HepG2 (cell line): ENCODE measurements around the gene FAM83E. TPM values are rescaled to one million over a fixed set of nuclear protein-coding genes. Genes with fewer than 3 reads are reported as not detected.

Experiments used
- AGO2 ChIP-seq: fragments of 200-400 bp; formaldehyde crosslinking; optimal IDR thresholded peaks from 2 replicates; pipeline ENCODE3; 2017; ENCODE audit warnings: mild to moderate bottlenecking, low read depth, low read length, moderate library complexity
- DMAP1 ChIP-seq: IDR thresholded peaks from 2 replicates; pipeline ENCODE4 v1.6.1; 2016
- ELF1 ChIP-seq: sonication (generic); formaldehyde crosslinking; IDR thresholded peaks from 2 replicates; pipeline ENCODE4 v1.4.0; 2020; ENCODE audit warnings: missing genetic modification reagents
- JUN ChIP-seq: sonication (generic); formaldehyde crosslinking; IDR thresholded peaks from 2 replicates; pipeline ENCODE4 v1.4.0; 2020; ENCODE audit warnings: mild to moderate bottlenecking, missing genetic modification reagents
- MAZ ChIP-seq, 2 experiments: sonication (generic) in 1 of 2; formaldehyde crosslinking in 1 of 2; IDR thresholded peaks; 2 replicates each; pipeline versions ENCODE4 v1.5.0 to v1.6.1; 2012 to 2020; ENCODE audit warnings: low read depth in 2 of 2, mild to moderate bottlenecking in 2 of 2, borderline replicate concordance in 1 of 2, improper control_type of control experiment in 1 of 2, low read length in 1 of 2, missing genetic modification reagents in 1 of 2, moderate library complexity in 1 of 2
- NFKB2 ChIP-seq: sonication (generic); formaldehyde crosslinking; IDR thresholded peaks from 2 replicates; pipeline ENCODE4 v1.4.0; 2020; ENCODE audit warnings: missing genetic modification reagents, borderline replicate concordance
- NFYC ChIP-seq: IDR thresholded peaks from 2 replicates; pipeline ENCODE4 v1.6.1; 2016; ENCODE audit warnings: missing genetic modification reagents, missing compliant biosample characterization
- THYN1 ChIP-seq: sonication (generic); formaldehyde crosslinking; IDR thresholded peaks from 2 replicates; pipeline ENCODE4 v1.8.1; 2023; ENCODE audit warnings: low read depth, mild to moderate bottlenecking, moderate library complexity, missing genetic modification reagents, borderline replicate concordance
- ZFP90 ChIP-seq: sonication (generic); formaldehyde crosslinking; IDR thresholded peaks from 2 replicates; pipeline ENCODE4 v1.8.0; 2022; ENCODE audit warnings: missing genetic modification reagents, mild to moderate bottlenecking, inconsistent platforms, borderline replicate concordance
- ZNF232 ChIP-seq: sonication (generic); formaldehyde crosslinking; IDR thresholded peaks from 2 replicates; pipeline ENCODE4 v1.4.0; 2020; ENCODE audit warnings: missing genetic modification reagents, borderline replicate concordance
- ZNF891 ChIP-seq: sonication (generic); formaldehyde crosslinking; IDR thresholded peaks from 2 replicates; pipeline ENCODE4 v1.5.0; 2020; ENCODE audit warnings: mild to moderate bottlenecking, missing genetic modification reagents
- polyA plus RNA-seq, 8 experiments: library from polyadenylated mRNA; depleted of rRNA in 3 of 8; stranded (reverse) in 7 of 8; unstranded in 1 of 8; fragments of >200 nt; fragmentation: Illumina TruSeq in 4 of 8; extraction: Trizol in 4 of 8; gene quantifications; 2 replicates each; pipeline versions ENCODE4 v1.2.1 to v1.2.3, GENCODE V29; 2011 to 2016; ENCODE audit warnings: low read depth in 4 of 8, missing spikeins in 1 of 8, mixed read lengths in 1 of 8; ENCODE audit not compliant: insufficient read depth in 1 of 8
- total RNA-seq, 5 experiments: library from RNA; depleted of rRNA; stranded (reverse); fragments of >200 nt; fragmentation: Illumina TruSeq; extraction: Trizol; gene quantifications; 2 replicates each; pipeline ENCODE4 v1.2.3, GENCODE V29; 2016; ENCODE audit warnings: low read depth in 1 of 5
- TF ChIP-seq, protein P1 (sequence below): sonication (generic); formaldehyde crosslinking; IDR thresholded peaks from 2 replicates; pipeline ENCODE4 v1.4.0; 2020; ENCODE audit warnings: low read depth, missing genetic modification reagents
- TF ChIP-seq, protein P2 (sequence below): sonication (generic); formaldehyde crosslinking; IDR thresholded peaks from 2 replicates; pipeline ENCODE4 v1.8.0; 2022; ENCODE audit warnings: low read depth, missing genetic modification reagents
- TF ChIP-seq, protein P3 (sequence below): IDR thresholded peaks from 2 replicates; pipeline ENCODE4 v1.4.0; 2020; ENCODE audit warnings: mild to moderate bottlenecking, missing genetic modification reagents
- TF ChIP-seq, protein P4 (sequence below): sonication (generic); formaldehyde crosslinking; IDR thresholded peaks from 2 replicates; pipeline ENCODE4 v1.5.0; 2020; ENCODE audit warnings: missing genetic modification reagents

Gene FAM83E
- total and polyA plus RNA-seq, 2 of the 13 experiments (the other 11 are each of a cell fraction or from before 2014, with no cell fraction given), result 0.18 to 0.60 TPM

DNA sequence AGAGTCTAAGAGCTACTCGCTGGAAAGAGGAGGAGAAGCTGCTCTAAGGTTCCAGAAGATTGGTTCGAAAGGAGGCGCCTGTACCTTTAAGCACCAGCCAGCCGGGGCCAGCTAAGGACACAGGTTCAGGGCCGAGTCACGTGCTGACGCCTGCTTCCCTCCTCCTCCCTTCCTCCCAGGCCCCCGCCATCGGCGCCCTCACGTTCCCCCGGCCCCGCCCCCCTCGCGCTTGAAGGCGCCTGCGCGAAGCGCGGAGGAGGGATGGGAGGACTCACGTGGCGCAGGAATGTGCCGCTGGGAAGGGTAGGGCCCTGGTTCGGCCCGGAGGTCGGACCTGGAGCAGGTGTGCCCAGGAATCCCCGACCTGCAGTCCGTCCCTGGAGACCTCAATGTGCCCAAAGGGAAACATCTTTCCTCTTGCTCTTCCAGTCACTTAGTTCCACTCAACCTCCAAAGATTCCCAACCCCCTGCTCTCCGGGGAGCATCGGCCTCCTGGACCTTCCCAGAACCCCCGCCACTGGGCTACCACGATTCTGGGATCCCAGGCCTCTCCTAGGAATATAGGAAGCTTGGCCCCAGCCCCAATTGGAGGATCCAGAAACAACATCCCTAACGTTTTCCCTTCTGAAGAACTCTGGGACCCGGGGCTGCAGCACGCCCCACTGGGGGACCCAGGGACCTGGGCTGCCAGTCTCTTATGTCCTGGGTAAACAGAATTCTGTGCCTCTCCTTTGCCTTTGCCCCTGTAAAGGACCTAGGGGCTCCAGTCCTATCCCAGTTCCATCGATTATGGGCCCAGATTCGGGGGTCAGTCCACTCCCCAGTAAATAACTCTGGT, 19.8 kb upstream of the FAM83E start (continued):
- TF ChIP-seq, protein P1, sequence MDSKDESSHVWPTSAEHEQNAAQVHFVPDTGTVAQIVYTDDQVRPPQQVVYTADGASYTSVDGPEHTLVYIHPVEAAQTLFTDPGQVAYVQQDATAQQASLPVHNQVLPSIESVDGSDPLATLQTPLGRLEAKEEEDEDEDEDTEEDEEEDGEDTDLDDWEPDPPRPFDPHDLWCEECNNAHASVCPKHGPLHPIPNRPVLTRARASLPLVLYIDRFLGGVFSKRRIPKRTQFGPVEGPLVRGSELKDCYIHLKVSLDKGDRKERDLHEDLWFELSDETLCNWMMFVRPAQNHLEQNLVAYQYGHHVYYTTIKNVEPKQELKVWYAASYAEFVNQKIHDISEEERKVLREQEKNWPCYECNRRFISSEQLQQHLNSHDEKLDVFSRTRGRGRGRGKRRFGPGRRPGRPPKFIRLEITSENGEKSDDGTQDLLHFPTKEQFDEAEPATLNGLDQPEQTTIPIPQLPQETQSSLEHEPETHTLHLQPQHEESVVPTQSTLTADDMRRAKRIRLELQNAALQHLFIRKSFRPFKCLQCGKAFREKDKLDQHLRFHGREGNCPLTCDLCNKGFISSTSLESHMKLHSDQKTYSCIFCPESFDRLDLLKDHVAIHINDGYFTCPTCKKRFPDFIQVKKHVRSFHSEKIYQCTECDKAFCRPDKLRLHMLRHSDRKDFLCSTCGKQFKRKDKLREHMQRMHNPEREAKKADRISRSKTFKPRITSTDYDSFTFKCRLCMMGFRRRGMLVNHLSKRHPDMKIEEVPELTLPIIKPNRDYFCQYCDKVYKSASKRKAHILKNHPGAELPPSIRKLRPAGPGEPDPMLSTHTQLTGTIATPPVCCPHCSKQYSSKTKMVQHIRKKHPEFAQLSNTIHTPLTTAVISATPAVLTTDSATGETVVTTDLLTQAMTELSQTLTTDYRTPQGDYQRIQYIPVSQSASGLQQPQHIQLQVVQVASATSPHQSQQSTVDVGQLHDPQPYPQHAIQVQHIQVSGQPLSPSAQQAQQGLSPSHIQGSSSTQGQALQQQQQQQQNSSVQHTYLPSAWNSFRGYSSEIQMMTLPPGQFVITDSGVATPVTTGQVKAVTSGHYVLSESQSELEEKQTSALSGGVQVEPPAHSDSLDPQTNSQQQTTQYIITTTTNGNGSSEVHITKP (CRISPR knock-in tag), result peak; percentile 91
- 0 out of 2 replicates have a peak, but pooled peaks have one; percentile 46 for TF ChIP-seq JUN (CRISPR knock-in tag)
- TF ChIP-seq ZNF891 (CRISPR knock-in tag), result peak; percentile 37; the same call in 1 of the 2 replicates
- TF ChIP-seq ELF1, result no peak
- peak; percentile 41; the same call in 1 of the 2 replicates for TF ChIP-seq NFYC (CRISPR knock-in tag)
- TF ChIP-seq ZFP90 (CRISPR knock-in tag), result 0 out of 2 replicates have a peak, but pooled peaks have one; percentile 25
- no peak for TF ChIP-seq THYN1 (CRISPR knock-in tag)
- peak; percentile 97 for TF ChIP-seq MAZ (IDR thresholded peaks at IDR 0.05; ENCODE audit: borderline replicate concordance, low read depth, low read length)
- peak; percentile 56; the same call in 1 of the 2 replicates for TF ChIP-seq MAZ (CRISPR knock-in tag; IDR thresholded peaks at IDR 0.05; ENCODE audit: low read depth)
- TF ChIP-seq, protein P2, sequence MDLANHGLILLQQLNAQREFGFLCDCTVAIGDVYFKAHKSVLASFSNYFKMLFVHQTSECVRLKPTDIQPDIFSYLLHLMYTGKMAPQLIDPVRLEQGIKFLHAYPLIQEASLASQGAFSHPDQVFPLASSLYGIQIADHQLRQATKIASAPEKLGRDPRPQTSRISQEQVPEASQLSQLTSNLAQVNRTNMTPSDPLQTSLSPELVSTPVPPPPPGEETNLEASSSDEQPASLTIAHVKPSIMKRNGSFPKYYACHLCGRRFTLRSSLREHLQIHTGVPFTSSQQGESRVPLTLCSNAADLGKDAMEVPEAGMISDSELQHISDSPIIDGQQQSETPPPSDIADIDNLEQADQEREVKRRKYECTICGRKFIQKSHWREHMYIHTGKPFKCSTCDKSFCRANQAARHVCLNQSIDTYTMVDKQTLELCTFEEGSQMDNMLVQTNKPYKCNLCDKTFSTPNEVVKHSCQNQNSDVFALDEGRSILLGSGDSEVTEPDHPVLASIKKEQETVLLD (CRISPR knock-in tag), result no peak
- TF ChIP-seq, protein P3, sequence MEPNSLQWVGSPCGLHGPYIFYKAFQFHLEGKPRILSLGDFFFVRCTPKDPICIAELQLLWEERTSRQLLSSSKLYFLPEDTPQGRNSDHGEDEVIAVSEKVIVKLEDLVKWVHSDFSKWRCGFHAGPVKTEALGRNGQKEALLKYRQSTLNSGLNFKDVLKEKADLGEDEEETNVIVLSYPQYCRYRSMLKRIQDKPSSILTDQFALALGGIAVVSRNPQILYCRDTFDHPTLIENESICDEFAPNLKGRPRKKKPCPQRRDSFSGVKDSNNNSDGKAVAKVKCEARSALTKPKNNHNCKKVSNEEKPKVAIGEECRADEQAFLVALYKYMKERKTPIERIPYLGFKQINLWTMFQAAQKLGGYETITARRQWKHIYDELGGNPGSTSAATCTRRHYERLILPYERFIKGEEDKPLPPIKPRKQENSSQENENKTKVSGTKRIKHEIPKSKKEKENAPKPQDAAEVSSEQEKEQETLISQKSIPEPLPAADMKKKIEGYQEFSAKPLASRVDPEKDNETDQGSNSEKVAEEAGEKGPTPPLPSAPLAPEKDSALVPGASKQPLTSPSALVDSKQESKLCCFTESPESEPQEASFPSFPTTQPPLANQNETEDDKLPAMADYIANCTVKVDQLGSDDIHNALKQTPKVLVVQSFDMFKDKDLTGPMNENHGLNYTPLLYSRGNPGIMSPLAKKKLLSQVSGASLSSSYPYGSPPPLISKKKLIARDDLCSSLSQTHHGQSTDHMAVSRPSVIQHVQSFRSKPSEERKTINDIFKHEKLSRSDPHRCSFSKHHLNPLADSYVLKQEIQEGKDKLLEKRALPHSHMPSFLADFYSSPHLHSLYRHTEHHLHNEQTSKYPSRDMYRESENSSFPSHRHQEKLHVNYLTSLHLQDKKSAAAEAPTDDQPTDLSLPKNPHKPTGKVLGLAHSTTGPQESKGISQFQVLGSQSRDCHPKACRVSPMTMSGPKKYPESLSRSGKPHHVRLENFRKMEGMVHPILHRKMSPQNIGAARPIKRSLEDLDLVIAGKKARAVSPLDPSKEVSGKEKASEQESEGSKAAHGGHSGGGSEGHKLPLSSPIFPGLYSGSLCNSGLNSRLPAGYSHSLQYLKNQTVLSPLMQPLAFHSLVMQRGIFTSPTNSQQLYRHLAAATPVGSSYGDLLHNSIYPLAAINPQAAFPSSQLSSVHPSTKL (CRISPR knock-in tag), result peak; percentile 77
- TF ChIP-seq, protein P4, sequence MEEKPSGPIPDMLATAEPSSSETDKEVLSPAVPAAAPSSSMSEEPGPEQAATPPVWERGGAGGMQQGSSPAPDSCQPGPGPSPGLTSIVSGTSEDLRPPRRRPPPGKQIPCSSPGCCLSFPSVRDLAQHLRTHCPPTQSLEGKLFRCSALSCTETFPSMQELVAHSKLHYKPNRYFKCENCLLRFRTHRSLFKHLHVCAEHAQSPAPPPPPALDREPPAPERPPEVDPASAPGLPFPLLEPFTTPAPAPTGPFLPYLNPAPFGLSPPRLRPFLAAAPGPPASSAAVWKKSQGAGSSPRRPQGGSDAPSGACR (CRISPR knock-in tag), result peak; percentile 55; the same call in 1 of the 2 replicates
- TF ChIP-seq ZNF232 (CRISPR knock-in tag), result peak; percentile 43; the same call in 1 of the 2 replicates
- peak; percentile 90; the same call in 1 of the 2 replicates for TF ChIP-seq NFKB2
- peak; percentile 56 for TF ChIP-seq AGO2
- peak; percentile 61 for TF ChIP-seq DMAP1 (CRISPR knock-in tag)
